IMR-90 (cell line): ENCODE data around the gene BSND. TPM values are rescaled to one million over a fixed set of nuclear protein-coding genes. Genes with fewer than 3 reads are reported as not detected.

Experiments
- ATAC-seq: fragments of 200-7000 bp; cut with Tn5 transposase; 2 replicates; pipeline ENCODE4 v1.9.1; 2020; ENCODE audit warnings: low read depth, mild to moderate bottlenecking, moderate library complexity
- BruUV-seq: library from RNA; stranded (reverse); fragments of 400-500 nt; replicated peaks from 2 replicates; lab custom pipeline; 2021; lab: Mats Ljungman, UMichigan
- CTCF ChIA-PET: fragments of 300-600 bp; formaldehyde crosslinking; extraction: SDS; loops from one replicate; lab custom pipeline; 2021; ENCODE audit warnings: antibody characterized with exemption; lab: Yijun Ruan, JAX
- POLR2A ChIA-PET: fragments of 300-600 bp; sonication (Branson Sonifier 250); formaldehyde crosslinking; loops from one replicate; lab custom pipeline; 2022; ENCODE audit warnings: antibody characterized with exemption; ENCODE audit not compliant: unreplicated experiment; lab: Charles Lee
- DNase-seq: peaks from one replicate; pipeline ENCODE4 v3.0.0; 2013
- H2AFZ ChIP-seq: replicated peaks from 2 replicates; pipeline ENCODE3; 2013; ENCODE audit warnings: low read length, mild to moderate bottlenecking; ENCODE audit not compliant: poor library complexity
- H2AK5ac ChIP-seq: 2 replicates; pipeline ENCODE4 v1.6.1; 2013; ENCODE audit warnings: low read depth, low read length, inconsistent platforms
- H2AK9ac ChIP-seq: replicated peaks from 2 replicates; pipeline ENCODE3; 2013; ENCODE audit warnings: mild to moderate bottlenecking, low read depth, low read length, moderate library complexity; ENCODE audit not compliant: poor library complexity
- H2BK120ac ChIP-seq: 2 replicates; pipeline ENCODE4 v1.6.1; 2013; ENCODE audit warnings: low read depth, low read length, inconsistent platforms
- H2BK15ac ChIP-seq: 3 replicates; pipeline ENCODE4 v1.6.1; 2013; ENCODE audit warnings: low read depth, low read length, inconsistent platforms
- H2BK20ac ChIP-seq: 2 replicates; pipeline ENCODE4 v1.6.1; 2013; ENCODE audit warnings: low read depth, mild to moderate bottlenecking, inconsistent platforms, low read length, moderate library complexity
- H2BK5ac ChIP-seq: 2 replicates; pipeline ENCODE4 v1.6.1; 2013; ENCODE audit warnings: mild to moderate bottlenecking, low read depth, low read length, inconsistent platforms; ENCODE audit not compliant: poor library complexity, severe bottlenecking
- H3K14ac ChIP-seq: replicated peaks from 2 replicates; pipeline ENCODE4 v1.6.1; 2013; ENCODE audit warnings: low read depth, low read length, inconsistent platforms
- H3K18ac ChIP-seq: 2 replicates; pipeline ENCODE4 v1.6.1; 2013; ENCODE audit warnings: low read depth, low read length, control low read depth
- H3K23ac ChIP-seq: 2 replicates; pipeline ENCODE4 v1.6.1; 2013; ENCODE audit warnings: low read depth, low read length, inconsistent platforms
- H3K27ac ChIP-seq: 2 replicates; pipeline ENCODE4 v1.5.1; 2013; ENCODE audit warnings: mild to moderate bottlenecking, control low read depth, low read length; ENCODE audit not compliant: insufficient read depth
- H3K27me3 ChIP-seq: 2 replicates; pipeline ENCODE4 v1.6.1; 2013; ENCODE audit warnings: low read length; ENCODE audit not compliant: control insufficient read depth, insufficient read depth
- H3K36me3 ChIP-seq: 2 replicates; pipeline ENCODE4 v1.6.1; 2013; ENCODE audit warnings: low read length, mixed read lengths; ENCODE audit not compliant: control insufficient read depth, insufficient read depth
- H3K4ac ChIP-seq: 2 replicates; pipeline ENCODE4 v1.6.1; 2013; ENCODE audit warnings: low read depth, low read length, inconsistent platforms
- H3K4me1 ChIP-seq: 2 replicates; pipeline ENCODE4 v1.6.1; 2013; ENCODE audit warnings: low read length, mixed read lengths; ENCODE audit not compliant: control insufficient read depth, insufficient read depth
- H3K4me2 ChIP-seq: 2 replicates; pipeline ENCODE4 v1.6.1; 2013; ENCODE audit warnings: low read depth, mild to moderate bottlenecking, control low read depth, low read length, moderate library complexity
- H3K4me3 ChIP-seq: 2 replicates; pipeline ENCODE4 v1.5.1; 2013; ENCODE audit warnings: low read depth, mild to moderate bottlenecking, control low read depth, low read length, moderate library complexity; ENCODE audit not compliant: insufficient read depth
- H3K56ac ChIP-seq: 2 replicates; pipeline ENCODE4 v1.6.1; 2013; ENCODE audit warnings: low read length, inconsistent platforms; ENCODE audit not compliant: insufficient read depth; ENCODE audit errors: extremely low read depth
- H3K79me1 ChIP-seq, 2 experiments: 2 replicates each; pipeline ENCODE4 v1.6.1; 2013; ENCODE audit warnings: low read length in 2 of 2, inconsistent platforms in 1 of 2, low read depth in 1 of 2
- H3K9ac ChIP-seq: 2 replicates; pipeline ENCODE4 v1.6.1; 2013; ENCODE audit warnings: low read depth, low read length, control low read depth
- H3K9me1 ChIP-seq: 2 replicates; pipeline ENCODE4 v1.6.1; 2013; ENCODE audit warnings: low read length, inconsistent platforms; ENCODE audit not compliant: insufficient read depth
- H3K9me3 ChIP-seq: 2 replicates; pipeline ENCODE4 v1.6.1; 2013; ENCODE audit warnings: low read length; ENCODE audit not compliant: control insufficient read depth, insufficient read depth
- H4K20me1 ChIP-seq: 2 replicates; pipeline ENCODE4 v1.6.1; 2013; ENCODE audit warnings: low read length, inconsistent platforms; ENCODE audit not compliant: insufficient read depth
- H4K5ac ChIP-seq: 2 replicates; pipeline ENCODE4 v1.6.1; 2013; ENCODE audit warnings: mild to moderate bottlenecking, low read depth, low read length, control low read depth
- H4K8ac ChIP-seq, 2 experiments: 2 replicates each; pipeline ENCODE4 v1.6.1; 2013; ENCODE audit warnings: low read depth in 2 of 2, low read length in 2 of 2, control low read depth in 1 of 2, inconsistent platforms in 1 of 2
- H4K91ac ChIP-seq: 2 replicates; pipeline ENCODE4 v1.6.1; 2013; ENCODE audit warnings: low read depth, low read length, inconsistent platforms; ENCODE audit not compliant: insufficient read depth
- BHLHE40 ChIP-seq: fragments of 150-350 bp; IDR thresholded peaks from 2 replicates; pipeline ENCODE4 v1.6.1; 2016; ENCODE audit warnings: mild to moderate bottlenecking, low read depth, low read length
- MAFK ChIP-seq: IDR thresholded peaks from 2 replicates; pipeline ENCODE4 v1.6.1; 2012; ENCODE audit warnings: low read depth, low read length, improper control_type of control experiment
- MAZ ChIP-seq: IDR thresholded peaks from 2 replicates; pipeline ENCODE4 v1.6.1; 2012; ENCODE audit warnings: low read depth, mild to moderate bottlenecking, low read length, improper control_type of control experiment, moderate library complexity, borderline replicate concordance
- MXI1 ChIP-seq: IDR thresholded peaks from 2 replicates; pipeline ENCODE4 v1.6.1; 2012; ENCODE audit warnings: low read depth, mild to moderate bottlenecking, low read length, moderate library complexity, borderline replicate concordance
- NFE2L2 ChIP-seq: fragments of 150-350 bp; IDR thresholded peaks from 2 replicates; pipeline ENCODE4 v1.6.1; 2016; ENCODE audit warnings: low read depth, mild to moderate bottlenecking, low read length
- USF2 ChIP-seq: fragments of 150-350 bp; IDR thresholded peaks from 2 replicates; pipeline ENCODE4 v1.6.1; 2017; ENCODE audit warnings: mild to moderate bottlenecking, antibody characterized with exemption, low read length, low read depth
- WGBS, 2 experiments: methylation state at CpG; one replicate each; pipeline versions ENCODE4 v1.1.5 to v1.1.7; 2013; ENCODE audit warnings: missing lambda C conversion rate in 2 of 2; ENCODE audit not compliant: insufficient read length in 1 of 2; ENCODE audit errors: extremely low coverage in 2 of 2; 5-methylcytosine and 5-hydroxymethylcytosine counted together
- dilution Hi-C: fragments of 300-500 bp; cut with HindIII; formaldehyde crosslinking; loops from one replicate; pipeline ENCODE4 v1.14.3; 2018; ENCODE audit warnings: low sequenced_read_pairs; ENCODE audit not compliant: unreplicated experiment
- in situ Hi-C: fragments of 300-500 bp; cut with MboI; formaldehyde crosslinking; loops from 3 replicates; pipeline ENCODE4 v1.14.3; 2019; ENCODE audit warnings: low sequenced_read_pairs, inconsistent platforms, mixed read lengths
- intact Hi-C: fragments of 100-400 bp; cut with micrococcal nuclease; formaldehyde crosslinking; loops from 2 replicates; pipeline ENCODE4 v1.10.0; 2022
- polyA plus RNA-seq, 3 experiments: library from polyadenylated mRNA; depleted of rRNA; stranded (reverse); fragments of >200 nt; gene quantifications; 2 replicates each; pipeline ENCODE4 v1.2.3, GENCODE V29; 2012; ENCODE audit warnings: low replicate concordance in 1 of 3
- total RNA-seq: library from RNA; depleted of rRNA; stranded (reverse); fragments of >200 nt; gene quantifications from 2 replicates; pipeline ENCODE4 v1.2.3, GENCODE V29; 2012
- TF ChIP-seq, protein P1 (sequence below): conservative IDR thresholded peaks from 2 replicates; pipeline ENCODE4 v1.5.1; 2012; ENCODE audit warnings: mild to moderate bottlenecking, low read depth, low read length, improper control_type of control experiment
- TF ChIP-seq, protein P2 (sequence below): fragments of 150-350 bp; IDR thresholded peaks from 2 replicates; pipeline ENCODE4 v1.6.1; 2016; ENCODE audit warnings: low read depth, mild to moderate bottlenecking, low read length, moderate library complexity, borderline replicate concordance

BSND gene
- total and polyA plus RNA-seq, 2 of the 4 experiments (the other 2 are of a cell fraction) = not detected

DNA sequence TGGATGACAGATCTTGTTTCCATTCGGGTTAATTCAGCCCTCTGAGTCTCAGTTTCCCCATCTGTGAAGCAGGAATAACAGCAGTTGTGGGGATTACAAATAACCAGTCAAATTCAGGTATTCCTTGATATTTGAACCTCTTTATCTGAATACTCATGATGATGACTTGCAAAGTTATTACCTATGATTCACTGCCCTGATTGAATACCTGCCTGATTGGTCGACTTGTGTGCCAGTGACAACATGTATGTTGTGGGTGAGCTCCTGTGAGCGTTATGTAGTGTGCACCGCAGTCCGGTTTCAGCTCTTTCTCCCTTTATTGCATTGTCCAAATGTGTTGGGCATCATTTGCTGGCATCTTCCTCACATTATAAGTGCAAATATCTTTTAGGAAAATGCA is 27.8 kb upstream of the BSND start:
- Histone ChIP-seq H3K9ac (no peak overlapping the region), H4K20me1 (no peaks in the 10 kb centered on the region), H2BK5ac (no peak overlapping the region), H2BK120ac (no peak overlapping the region), H3K9me1 (peaks cover 8% of the 10 kb centered on the region; the same call in 1 of the 2 replicates), H3K9me3 (no peaks in the 10 kb centered on the region), H3K27ac (no peak overlapping the region), H4K5ac (no peak overlapping the region), H3K79me1 (no peaks in the 10 kb centered on the region), H3K4me1 (peaks cover 2% of the 10 kb centered on the region), H2AFZ (no peak overlapping the region), H3K4me3 (no peak overlapping the region), H2AK9ac (no peak overlapping the region), H3K14ac (no peak overlapping the region), H3K4ac (no peak overlapping the region), H4K91ac (no peak overlapping the region), H3K56ac (no peak overlapping the region), H3K4me2 (no peak overlapping the region), H2AK5ac (peak overlapping the region; percentile 54; the same call in 1 of the 2 replicates), H2BK20ac (no peak overlapping the region), H3K18ac (no peak overlapping the region), H3K36me3 (no peaks in the 10 kb centered on the region), H2BK15ac (no peak overlapping the region), H3K27me3 (peaks cover 12% of the 10 kb centered on the region), H4K8ac (no peak overlapping the region), H3K23ac (no peak overlapping the region)
- no peak for TF ChIP-seq MXI1
- TF ChIP-seq NFE2L2 = no peak
- TF ChIP-seq BHLHE40 = no peak
- TF ChIP-seq, protein P1, sequence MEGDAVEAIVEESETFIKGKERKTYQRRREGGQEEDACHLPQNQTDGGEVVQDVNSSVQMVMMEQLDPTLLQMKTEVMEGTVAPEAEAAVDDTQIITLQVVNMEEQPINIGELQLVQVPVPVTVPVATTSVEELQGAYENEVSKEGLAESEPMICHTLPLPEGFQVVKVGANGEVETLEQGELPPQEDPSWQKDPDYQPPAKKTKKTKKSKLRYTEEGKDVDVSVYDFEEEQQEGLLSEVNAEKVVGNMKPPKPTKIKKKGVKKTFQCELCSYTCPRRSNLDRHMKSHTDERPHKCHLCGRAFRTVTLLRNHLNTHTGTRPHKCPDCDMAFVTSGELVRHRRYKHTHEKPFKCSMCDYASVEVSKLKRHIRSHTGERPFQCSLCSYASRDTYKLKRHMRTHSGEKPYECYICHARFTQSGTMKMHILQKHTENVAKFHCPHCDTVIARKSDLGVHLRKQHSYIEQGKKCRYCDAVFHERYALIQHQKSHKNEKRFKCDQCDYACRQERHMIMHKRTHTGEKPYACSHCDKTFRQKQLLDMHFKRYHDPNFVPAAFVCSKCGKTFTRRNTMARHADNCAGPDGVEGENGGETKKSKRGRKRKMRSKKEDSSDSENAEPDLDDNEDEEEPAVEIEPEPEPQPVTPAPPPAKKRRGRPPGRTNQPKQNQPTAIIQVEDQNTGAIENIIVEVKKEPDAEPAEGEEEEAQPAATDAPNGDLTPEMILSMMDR = no peak
- TF ChIP-seq, protein P2, sequence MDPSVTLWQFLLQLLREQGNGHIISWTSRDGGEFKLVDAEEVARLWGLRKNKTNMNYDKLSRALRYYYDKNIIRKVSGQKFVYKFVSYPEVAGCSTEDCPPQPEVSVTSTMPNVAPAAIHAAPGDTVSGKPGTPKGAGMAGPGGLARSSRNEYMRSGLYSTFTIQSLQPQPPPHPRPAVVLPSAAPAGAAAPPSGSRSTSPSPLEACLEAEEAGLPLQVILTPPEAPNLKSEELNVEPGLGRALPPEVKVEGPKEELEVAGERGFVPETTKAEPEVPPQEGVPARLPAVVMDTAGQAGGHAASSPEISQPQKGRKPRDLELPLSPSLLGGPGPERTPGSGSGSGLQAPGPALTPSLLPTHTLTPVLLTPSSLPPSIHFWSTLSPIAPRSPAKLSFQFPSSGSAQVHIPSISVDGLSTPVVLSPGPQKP = no peak
- TF ChIP-seq MAZ = no peak
- TF ChIP-seq MAFK = no peak
- no peak for TF ChIP-seq USF2
- CTCF ChIA-PET = no interaction called here
- DNase-seq (no peak), ATAC-seq (no peak)
- BruUV-seq = no TSS peak
- dilution Hi-C loops = no loop called here
- intact Hi-C loops = no loop called here
- POLR2A ChIA-PET = no interaction called here
- no CpG with 5 or more reads among the region's 5 CpGs for WGBS, 2 experiments
- in situ Hi-C loops = no loop called here
